HG02840 (cell line): ENCODE measurements around the gene B3GLCT.
A peak's percentile ranks its signal among the peaks of the same experiment; 100 is the strongest.
"Not testable (repeated sequence)": the region's sequence is repeated elsewhere in the genome, so short reads cannot be mapped to it uniquely, and the experiment has no call there.

Experiments used
- ATAC-seq: cut with Tn5 transposase; IDR thresholded peaks from one replicate; pipeline ENCODE4 v1.9.1; 2021; ENCODE audit warnings: mild to moderate bottlenecking, moderate library complexity, moderate number of reproducible peaks; ENCODE audit not compliant: unreplicated experiment, low FRiP score

B3GLCT gene

GRCh38 chr13:31199849-31200636, at the start of gene B3GLCT:
TSS of gene B3GLCT (plus strand) at chr13:31199975. CDS start at chr13:31200085, 110 bp downstream.
- ATAC-seq = peak; percentile 91

- ATAC-seq = no peak
These were observed 49.3 kb upstream of the B3GLCT start for GRCh38 chr13:31150315-31150985.

GRCh38 chr13:31151837-31152236, 47.9 kb upstream of the B3GLCT start:
- no peak for ATAC-seq

- ATAC-seq = no peak
These were observed 44.8 kb upstream of the B3GLCT start for GRCh38 chr13:31154939-31155338.

GRCh38 chr13:31159306-31159705, 40.5 kb upstream of the B3GLCT start:
- no peak for ATAC-seq

GRCh38 chr13:31160857-31161556, 38.8 kb upstream of the B3GLCT start:
- ATAC-seq = peak; percentile 5

GRCh38 chr13:31161557-31162150, 38.1 kb upstream of the B3GLCT start, which contains the start of gene HSPH1:
TSS of gene HSPH1 (minus strand) at chr13:31161904. CDS start at chr13:31161582, 322 bp downstream.
- peak; percentile 88 for ATAC-seq

GRCh38 chr13:31162151-31163008, 37.4 kb upstream of the B3GLCT start:
- ATAC-seq = peak; percentile 86

GRCh38 chr13:31166591-31166990, 33.2 kb upstream of the B3GLCT start:
- no peak for ATAC-seq

- ATAC-seq = no peak
These were observed 32.3 kb upstream of the B3GLCT start for GRCh38 chr13:31167490-31167889.

GRCh38 chr13:31168166-31168565, 31.6 kb upstream of the B3GLCT start:
- ATAC-seq = peak; percentile 61

- ATAC-seq = no peak
These were observed 31.0 kb upstream of the B3GLCT start for GRCh38 chr13:31168736-31169135.

- no peak for ATAC-seq
These were observed 27.8 kb upstream of the B3GLCT start for GRCh38 chr13:31172001-31172400.

- ATAC-seq = no peak
These were observed 27.2 kb upstream of the B3GLCT start for GRCh38 chr13:31172535-31172934.

GRCh38 chr13:31174018-31174417, 25.8 kb upstream of the B3GLCT start:
- ATAC-seq = no peak

GRCh38 chr13:31175847-31176532, 23.8 kb upstream of the B3GLCT start:
- no peak for ATAC-seq

GRCh38 chr13:31177813-31178495, 21.8 kb upstream of the B3GLCT start:
- not testable (repeated sequence) for ATAC-seq

- ATAC-seq = no peak
These were observed 20.5 kb upstream of the B3GLCT start for GRCh38 chr13:31179241-31179640.

GRCh38 chr13:31179754-31180153, 20.0 kb upstream of the B3GLCT start:
- no peak for ATAC-seq
